ENCODE results near the gene CCDC82. TPM values are rescaled to one million over a fixed set of nuclear protein-coding genes. Genes with fewer than 3 reads are reported as not detected.
A peak's percentile ranks its signal among the peaks of the same experiment; 100 is the strongest.

CCDC82 gene
- polyA plus RNA-seq, 2 of the 4 experiments (the other 2 are of a cell fraction): 17.6 to 27.6 TPM

- no peak overlapping the region for H3K4me3 ChIP-seq
- H3K4me1 ChIP-seq: peaks cover 33% of the 10 kb centered on the region
- CTCF ChIA-PET: interaction anchor here (1.1 to 6.9 kb wide), 6 partner anchors 53 to 286 kb away, joined by 3 to 51 read pairs (median 3); no protein-coding TSS in a partner anchor
- ATAC-seq (no peak), DNase-seq (ENCODE audit: low read depth in 1 of 2, low spot score in 1 of 2) (no peak), FAIRE-seq (no peak)
- POLR2A ChIA-PET: no interaction called here
- no peak overlapping the region; the same call in 2 of the 3 replicates for H3K4me2 ChIP-seq
- 98% methylated on average over 4 of the region's 4 CpGs for WGBS (ENCODE audit: missing lambda C conversion rate)
- peak overlapping the region in 1 of 2 experiments; percentile 29; a peak in 1 of 6 replicates for H3K27ac ChIP-seq
- TF ChIP-seq TP53 (CRISPR knock-in tag; IDR thresholded peaks at IDR 0.05): no peak
- TF ChIP-seq NFE2L2 (conservative IDR thresholded peaks at IDR 0.05; ENCODE audit: low read length): no peak
- H3K9me3 ChIP-seq: no peaks in the 10 kb centered on the region
These were observed 49.2 kb downstream of the CCDC82 start for GRCh38 chr11:96340555-96340885.

GRCh38 chr11:96339706-96340554 is 49.8 kb downstream of the CCDC82 start:
- H3K27ac ChIP-seq: peak overlapping the region in 1 of 2 experiments; percentile 29; a peak in 3 of 6 replicates
- peak overlapping the region; percentile 52; the same call in 2 of the 3 replicates for H3K4me2 ChIP-seq
- CTCF ChIA-PET: interaction anchor here (1.1 to 6.9 kb wide), 7 partner anchors 54 to 328 kb away, joined by 3 to 51 read pairs (median 3); no protein-coding TSS in a partner anchor
- WGBS (ENCODE audit: missing lambda C conversion rate): over 99% methylated on average over 6 of the region's 7 CpGs
- DNase-seq (ENCODE audit: low read depth in 1 of 2, low spot score in 1 of 2) (no peak), FAIRE-seq (no peak), ATAC-seq (no peak)
- TF ChIP-seq CHD4 (IDR thresholded peaks at IDR 0.05; ENCODE audit: borderline replicate concordance): no peak
- TF ChIP-seq, protein P1, sequence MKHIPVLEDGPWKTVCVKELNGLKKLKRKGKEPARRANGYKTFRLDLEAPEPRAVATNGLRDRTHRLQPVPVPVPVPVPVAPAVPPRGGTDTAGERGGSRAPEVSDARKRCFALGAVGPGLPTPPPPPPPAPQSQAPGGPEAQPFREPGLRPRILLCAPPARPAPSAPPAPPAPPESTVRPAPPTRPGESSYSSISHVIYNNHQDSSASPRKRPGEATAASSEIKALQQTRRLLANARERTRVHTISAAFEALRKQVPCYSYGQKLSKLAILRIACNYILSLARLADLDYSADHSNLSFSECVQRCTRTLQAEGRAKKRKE (CRISPR knock-in tag; IDR thresholded peaks at IDR 0.05; ENCODE audit: low read depth): no peak
- TF ChIP-seq POLR2A (IDR thresholded peaks at IDR 0.05; ENCODE audit: low read length): no peak
- TF ChIP-seq EHMT2 (IDR thresholded peaks at IDR 0.05; ENCODE audit: low read depth): no peak
- TF ChIP-seq RFX5 (IDR thresholded peaks at IDR 0.05): no peak
- TF ChIP-seq RCOR1 (IDR thresholded peaks at IDR 0.05; ENCODE audit: low read depth, low read length): no peak
- no peak for TF ChIP-seq ZC3H11A (IDR thresholded peaks at IDR 0.05)
- no peak for TF ChIP-seq ELK1 (IDR thresholded peaks at IDR 0.05; ENCODE audit: low read depth, low read length)
- TF ChIP-seq RAD21 (conservative IDR thresholded peaks at IDR 0.05 in 1 of 2, IDR thresholded peaks at IDR 0.05 in 1 of 2): no peak
- TF ChIP-seq BCL3 (IDR thresholded peaks at IDR 0.05): no peak
- TF ChIP-seq CHD2 (IDR thresholded peaks at IDR 0.05; ENCODE audit: low read length, partially characterized antibody): no peak
- no peak for TF ChIP-seq EP300 (IDR thresholded peaks at IDR 0.05)
- TF ChIP-seq NFE2L2 (conservative IDR thresholded peaks at IDR 0.05; ENCODE audit: low read length): no peak
- no peak for TF ChIP-seq FOXS1 (CRISPR knock-in tag; IDR thresholded peaks at IDR 0.05)
- TF ChIP-seq EHF (CRISPR knock-in tag; IDR thresholded peaks at IDR 0.05): no peak
- H3K4me3 ChIP-seq: no peak overlapping the region
- H3K4me1 ChIP-seq: peaks cover 33% of the 10 kb centered on the region
- POLR2A ChIA-PET: interaction anchor here (1.1 to 2.3 kb wide), 2 partner anchors 27 to 33 kb away, joined by 3 to 8 read pairs; no protein-coding TSS in a partner anchor
- H3K9me3 ChIP-seq: no peaks in the 10 kb centered on the region

- H3K4me3 ChIP-seq: no peak overlapping the region
- POLR2A ChIA-PET: interaction anchor here (0.5 to 2.3 kb wide), 3 partner anchors 27 to 95 kb away, joined by 3 to 8 read pairs (median 3); no protein-coding TSS in a partner anchor
- DNase-seq (ENCODE audit: low read depth in 1 of 2, low spot score in 1 of 2) (no peak), FAIRE-seq (no peak), ATAC-seq (no peak; a peak in 1 of 6 replicates)
- TF ChIP-seq NR3C1 (IDR thresholded peaks at IDR 0.05) (no peak), HDAC2 (IDR thresholded peaks at IDR 0.05) (no peak), BHLHE40 (IDR thresholded peaks at IDR 0.05; ENCODE audit: low read depth, low read length) (no peak), SMC3 (IDR thresholded peaks at IDR 0.05) (no peak), CBX8 (IDR thresholded peaks at IDR 0.05) (no peak), BCL3 (IDR thresholded peaks at IDR 0.05) (no peak)
- H3K9me3 ChIP-seq: no peaks in the 10 kb centered on the region
- CTCF ChIA-PET: interaction anchor here (1.2 to 6.9 kb wide), 3 partner anchors 284 to 503 kb away, joined by 3 to 51 read pairs (median 3); no protein-coding TSS in a partner anchor
- WGBS (ENCODE audit: missing lambda C conversion rate): 68% methylated on average over 13 of the region's 13 CpGs
- peak overlapping the region; percentile 52 for H3K4me2 ChIP-seq
- H3K4me1 ChIP-seq: peaks cover 33% of the 10 kb centered on the region
- H3K27ac ChIP-seq: peak overlapping the region; percentile 12 to 66; a peak in 4 of 6 replicates
These were observed 50.6 kb downstream of the CCDC82 start for GRCh38 chr11:96338910-96339705.

Measured in A549 (cell line).